Loucy (cell line): ENCODE data around the gene SLC17A2.

Experiments
- EZH2phosphoT487 ChIP-seq: fragments of 200-600 bp; IDR thresholded peaks from 2 replicates; pipeline ENCODE4 v1.6.1; 2018; ENCODE audit warnings: antibody characterized with exemption, mild to moderate bottlenecking, moderate library complexity, borderline replicate concordance
- TF ChIP-seq, protein P1 (sequence below): fragments of 200-600 bp; sonication (generic); conservative IDR thresholded peaks from 2 replicates; pipeline ENCODE4 v1.5.1; 2014; ENCODE audit warnings: mild to moderate bottlenecking, antibody characterized with exemption, low read length

DNA sequence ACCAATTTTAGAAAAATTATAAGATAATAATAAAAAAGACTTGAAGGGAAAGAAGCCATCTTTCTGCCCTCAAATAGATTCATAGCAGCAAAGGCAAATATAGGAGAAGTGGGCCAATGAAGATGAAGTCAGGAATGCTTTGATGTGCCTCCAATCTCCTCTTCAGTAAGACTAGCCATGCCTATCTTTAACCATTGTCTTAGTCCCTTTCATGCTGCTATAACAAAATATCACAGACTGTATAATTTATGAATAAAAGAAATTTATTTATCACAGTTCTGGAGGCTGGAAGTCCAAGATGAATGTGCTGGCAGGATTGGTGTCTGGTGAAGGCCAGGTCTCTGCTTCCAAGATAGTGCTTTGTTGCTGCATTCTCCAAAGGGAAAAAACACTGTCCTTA is 37.6 kb downstream of the SLC17A2 start:
- TF ChIP-seq, protein P1, sequence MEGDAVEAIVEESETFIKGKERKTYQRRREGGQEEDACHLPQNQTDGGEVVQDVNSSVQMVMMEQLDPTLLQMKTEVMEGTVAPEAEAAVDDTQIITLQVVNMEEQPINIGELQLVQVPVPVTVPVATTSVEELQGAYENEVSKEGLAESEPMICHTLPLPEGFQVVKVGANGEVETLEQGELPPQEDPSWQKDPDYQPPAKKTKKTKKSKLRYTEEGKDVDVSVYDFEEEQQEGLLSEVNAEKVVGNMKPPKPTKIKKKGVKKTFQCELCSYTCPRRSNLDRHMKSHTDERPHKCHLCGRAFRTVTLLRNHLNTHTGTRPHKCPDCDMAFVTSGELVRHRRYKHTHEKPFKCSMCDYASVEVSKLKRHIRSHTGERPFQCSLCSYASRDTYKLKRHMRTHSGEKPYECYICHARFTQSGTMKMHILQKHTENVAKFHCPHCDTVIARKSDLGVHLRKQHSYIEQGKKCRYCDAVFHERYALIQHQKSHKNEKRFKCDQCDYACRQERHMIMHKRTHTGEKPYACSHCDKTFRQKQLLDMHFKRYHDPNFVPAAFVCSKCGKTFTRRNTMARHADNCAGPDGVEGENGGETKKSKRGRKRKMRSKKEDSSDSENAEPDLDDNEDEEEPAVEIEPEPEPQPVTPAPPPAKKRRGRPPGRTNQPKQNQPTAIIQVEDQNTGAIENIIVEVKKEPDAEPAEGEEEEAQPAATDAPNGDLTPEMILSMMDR, result no peak
- TF ChIP-seq EZH2phosphoT487, result no peak
